OCI-LY3 (cell line): ENCODE data around the gene ARHGAP10.

Experiments used
- H2AFZ ChIP-seq: fragments of 200-600, 300-600 bp; shearing (Covaris generic); 2 replicates; pipeline ENCODE4 v1.6.0; 2014; ENCODE audit warnings: antibody characterized with exemption, low read depth, low read length
- H3K27ac ChIP-seq: fragments of 200-600, 300-600 bp; sonication (generic); 2 replicates; pipeline ENCODE4 v1.5.1; 2014; ENCODE audit warnings: mild to moderate bottlenecking, low read length, moderate library complexity, mixed read lengths
- H3K27me3 ChIP-seq: fragments of 200-600, 300-600 bp; sonication (generic); 2 replicates; pipeline ENCODE4 v1.6.1; 2014; ENCODE audit warnings: low read depth, low read length, mixed read lengths
- H3K36me3 ChIP-seq: fragments of 200-600, 300-600 bp; sonication (generic); replicated peaks from 2 replicates; pipeline ENCODE3; 2014; ENCODE audit warnings: low read depth, low read length, mixed read lengths
- H3K4me1 ChIP-seq: fragments of 300-600, 200-600 bp; sonication (generic); 2 replicates; pipeline ENCODE4 v1.6.1; 2014; ENCODE audit warnings: low read length, mixed read lengths
- H3K4me2 ChIP-seq: fragments of 200-600, 300-600 bp; sonication (generic); 2 replicates; pipeline ENCODE4 v1.6.1; 2014; ENCODE audit warnings: low read length, mixed read lengths
- H3K4me3 ChIP-seq: fragments of 300-600, 200-600 bp; sonication (generic); 2 replicates; pipeline ENCODE4 v1.5.1; 2014; ENCODE audit warnings: antibody characterized with exemption, mild to moderate bottlenecking, low read length, moderate library complexity
- H3K79me2 ChIP-seq: fragments of 300-600, 200-600 bp; shearing (Covaris generic); 2 replicates; pipeline ENCODE4 v1.6.1; 2014; ENCODE audit warnings: mild to moderate bottlenecking, low read length, mixed read lengths
- H3K9ac ChIP-seq: fragments of 300-600, 200-600 bp; shearing (Covaris generic); 2 replicates; pipeline ENCODE4 v1.6.0; 2014; ENCODE audit warnings: mild to moderate bottlenecking, low read length, moderate library complexity
- H3K9me3 ChIP-seq: fragments of 200-600, 300-600 bp; shearing (Covaris generic); 2 replicates; pipeline ENCODE4 v1.6.1; 2014; ENCODE audit warnings: low read length, mixed read lengths; ENCODE audit not compliant: insufficient read depth
- H4K20me1 ChIP-seq: fragments of 200-600, 300-600 bp; sonication (generic); 2 replicates; pipeline ENCODE4 v1.6.1; 2016; ENCODE audit warnings: low read length, mixed read lengths; ENCODE audit not compliant: insufficient read depth
- EZH2phosphoT487 ChIP-seq: fragments of 200-600 bp; shearing (Covaris generic); IDR thresholded peaks from 2 replicates; pipeline ENCODE4 v1.6.1; 2018; ENCODE audit warnings: antibody characterized with exemption, mixed run types, low read depth
- TF ChIP-seq, protein P1 (sequence below): fragments of 200-600, 300-600 bp; sonication (generic); IDR thresholded peaks from 2 replicates; pipeline ENCODE4 v1.5.1; 2014; ENCODE audit warnings: antibody characterized with exemption, low read length, low read depth

ARHGAP10 gene

DNA sequence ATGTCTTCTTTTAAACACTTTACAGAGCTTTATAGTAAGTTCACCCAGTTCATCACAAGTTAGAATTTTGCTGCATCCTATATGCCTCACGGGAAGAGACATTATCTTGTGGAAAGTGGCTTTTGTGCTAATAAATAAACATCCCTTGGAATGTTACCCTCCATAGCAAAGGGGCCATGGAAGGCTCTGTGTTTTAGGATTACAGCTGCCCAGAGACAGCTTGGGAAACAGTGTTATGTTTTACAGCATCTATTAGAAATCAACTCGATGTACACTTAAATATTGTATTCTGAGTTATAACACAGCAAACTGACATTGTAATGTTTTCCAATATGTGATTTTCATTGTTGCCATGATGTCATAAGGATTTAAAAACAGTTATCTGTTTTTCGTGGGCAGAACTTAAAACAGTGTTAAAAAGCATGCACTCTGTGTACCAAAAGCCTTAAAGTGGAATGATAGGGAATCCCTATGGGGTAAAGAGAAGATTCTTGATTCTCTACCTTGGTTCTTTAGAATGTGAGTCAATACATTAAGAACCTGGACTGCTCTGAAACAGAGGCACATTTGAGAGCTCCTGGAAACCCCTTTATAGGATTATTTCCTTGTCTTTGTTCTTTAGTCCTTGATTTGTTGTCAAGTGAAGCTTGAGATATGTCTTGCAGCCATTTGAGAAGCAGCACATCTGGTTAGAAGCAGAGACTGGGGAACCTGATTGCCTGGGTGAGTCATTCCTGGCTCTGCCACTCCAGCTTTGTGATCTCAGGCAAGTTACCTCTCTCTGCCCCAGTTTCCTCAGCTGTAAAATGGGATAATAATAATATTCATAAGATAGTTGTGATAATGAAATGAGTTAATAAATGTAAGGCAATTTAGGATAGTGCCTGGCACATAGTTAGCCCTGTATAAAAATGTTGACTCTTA is 41.6 kb downstream of the ARHGAP10 start:
- H3K4me1 ChIP-seq: peaks cover 31% of the 10 kb centered on the region
- H3K27me3 ChIP-seq: no peaks in the 10 kb centered on the region
- H3K79me2 ChIP-seq: no peaks in the 10 kb centered on the region
- H3K9me3 ChIP-seq: no peaks in the 10 kb centered on the region
- no peak overlapping the region for H3K9ac ChIP-seq
- TF ChIP-seq, protein P1, sequence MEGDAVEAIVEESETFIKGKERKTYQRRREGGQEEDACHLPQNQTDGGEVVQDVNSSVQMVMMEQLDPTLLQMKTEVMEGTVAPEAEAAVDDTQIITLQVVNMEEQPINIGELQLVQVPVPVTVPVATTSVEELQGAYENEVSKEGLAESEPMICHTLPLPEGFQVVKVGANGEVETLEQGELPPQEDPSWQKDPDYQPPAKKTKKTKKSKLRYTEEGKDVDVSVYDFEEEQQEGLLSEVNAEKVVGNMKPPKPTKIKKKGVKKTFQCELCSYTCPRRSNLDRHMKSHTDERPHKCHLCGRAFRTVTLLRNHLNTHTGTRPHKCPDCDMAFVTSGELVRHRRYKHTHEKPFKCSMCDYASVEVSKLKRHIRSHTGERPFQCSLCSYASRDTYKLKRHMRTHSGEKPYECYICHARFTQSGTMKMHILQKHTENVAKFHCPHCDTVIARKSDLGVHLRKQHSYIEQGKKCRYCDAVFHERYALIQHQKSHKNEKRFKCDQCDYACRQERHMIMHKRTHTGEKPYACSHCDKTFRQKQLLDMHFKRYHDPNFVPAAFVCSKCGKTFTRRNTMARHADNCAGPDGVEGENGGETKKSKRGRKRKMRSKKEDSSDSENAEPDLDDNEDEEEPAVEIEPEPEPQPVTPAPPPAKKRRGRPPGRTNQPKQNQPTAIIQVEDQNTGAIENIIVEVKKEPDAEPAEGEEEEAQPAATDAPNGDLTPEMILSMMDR: no peak
- TF ChIP-seq EZH2phosphoT487: no peak
- H3K36me3 ChIP-seq: peaks cover 2% of the 10 kb centered on the region
- no peak overlapping the region for H3K4me3 ChIP-seq
- H3K27ac ChIP-seq: no peak overlapping the region
- H4K20me1 ChIP-seq: no peaks in the 10 kb centered on the region; the same call in 1 of the 2 replicates
- H2AFZ ChIP-seq: no peak overlapping the region
- no peak overlapping the region for H3K4me2 ChIP-seq

- no peak for TF ChIP-seq EZH2phosphoT487
- TF ChIP-seq, protein P1: no peak
- H3K9me3 ChIP-seq: no peaks in the 10 kb centered on the region
- H3K27ac ChIP-seq: no peak overlapping the region
- H3K4me1 ChIP-seq: peaks cover 53% of the 10 kb centered on the region
- H2AFZ ChIP-seq: no peak overlapping the region
- no peaks in the 10 kb centered on the region for H3K36me3 ChIP-seq
- peaks cover 5% of the 10 kb centered on the region; the same call in 1 of the 2 replicates for H3K79me2 ChIP-seq
- H3K4me2 ChIP-seq: no peak overlapping the region
- H3K9ac ChIP-seq: no peak overlapping the region
- no peaks in the 10 kb centered on the region for H3K27me3 ChIP-seq
- H4K20me1 ChIP-seq: peaks cover 4% of the 10 kb centered on the region; the same call in 1 of the 2 replicates
- no peak overlapping the region for H3K4me3 ChIP-seq
These were observed 44.8 kb downstream of the ARHGAP10 start for GRCh38 chr4:147776716-147777115.

- Histone ChIP-seq H3K4me1 (peaks cover 58% of the 10 kb centered on the region), H3K9ac (no peak overlapping the region), H3K27ac (no peak overlapping the region), H2AFZ (no peak overlapping the region), H3K36me3 (no peaks in the 10 kb centered on the region), H3K9me3 (no peaks in the 10 kb centered on the region), H3K4me3 (no peak overlapping the region), H4K20me1 (peaks cover 4% of the 10 kb centered on the region; the same call in 1 of the 2 replicates), H3K79me2 (peaks cover 13% of the 10 kb centered on the region; the same call in 1 of the 2 replicates), H3K27me3 (no peaks in the 10 kb centered on the region), H3K4me2 (no peak overlapping the region)
- TF ChIP-seq, protein P1: no peak
- TF ChIP-seq EZH2phosphoT487: no peak
These were observed 45.7 kb downstream of the ARHGAP10 start for GRCh38 chr4:147777456-147778091.

GRCh38 chr4:147778942-147779341 is 47.1 kb downstream of the ARHGAP10 start:
- Histone ChIP-seq H3K9me3 (no peaks in the 10 kb centered on the region), H2AFZ (no peak overlapping the region), H3K9ac (peak overlapping the region; percentile 27), H3K4me3 (peak overlapping the region; percentile 73), H3K79me2 (peaks cover 13% of the 10 kb centered on the region; the same call in 1 of the 2 replicates), H3K27ac (peak overlapping the region; percentile 92), H3K27me3 (no peaks in the 10 kb centered on the region), H3K36me3 (no peaks in the 10 kb centered on the region), H3K4me2 (peak overlapping the region; percentile 88), H3K4me1 (peaks cover 48% of the 10 kb centered on the region), H4K20me1 (peaks cover 4% of the 10 kb centered on the region; the same call in 1 of the 2 replicates)
- TF ChIP-seq, protein P1: no peak
- no peak for TF ChIP-seq EZH2phosphoT487
